HG02642 (cell line): ENCODE data around the gene CD244.
A peak's percentile ranks its signal among the peaks of the same experiment; 100 is the strongest.

ENCODE experiments used
- ATAC-seq: cut with Tn5 transposase; IDR thresholded peaks from one replicate; pipeline ENCODE4 v1.9.1; 2021; ENCODE audit warnings: mild to moderate bottlenecking; ENCODE audit not compliant: unreplicated experiment, poor library complexity

CD244 gene

DNA sequence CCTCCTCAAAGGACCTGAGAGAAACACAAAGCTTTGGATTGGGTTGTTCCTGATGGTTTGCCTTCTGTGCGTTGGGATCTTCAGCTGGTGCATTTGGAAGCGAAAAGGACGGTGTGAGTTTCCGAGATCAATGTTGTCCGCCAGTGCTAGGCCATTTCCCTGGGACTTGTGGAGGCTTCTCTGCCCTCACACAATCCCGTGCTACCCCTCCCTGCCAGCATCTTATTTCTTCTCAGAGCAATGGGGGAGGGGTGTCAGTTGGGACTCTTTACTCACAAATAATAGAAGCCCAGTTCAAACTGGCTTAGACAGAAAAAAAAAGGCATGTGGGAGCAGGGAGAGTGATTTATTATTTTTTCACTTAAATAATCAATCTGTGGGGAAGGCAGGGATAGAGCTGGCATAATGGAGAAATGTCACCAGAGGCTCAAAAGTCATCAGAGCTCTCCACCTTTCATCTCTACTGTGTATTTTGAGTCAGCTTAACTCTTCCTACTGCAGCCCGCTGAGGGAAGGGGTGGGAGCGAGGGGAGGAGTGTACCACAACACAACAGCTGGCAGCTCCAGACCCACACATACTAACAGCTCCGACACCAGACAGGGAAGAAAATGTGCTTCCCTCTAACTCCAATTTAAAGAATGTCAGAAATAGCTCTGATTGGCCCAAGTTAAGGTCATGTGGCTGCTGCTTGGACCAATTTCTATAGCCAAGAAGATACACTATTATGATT is 44.3 kb downstream of the CD244 start:
- no peak for ATAC-seq

DNA sequence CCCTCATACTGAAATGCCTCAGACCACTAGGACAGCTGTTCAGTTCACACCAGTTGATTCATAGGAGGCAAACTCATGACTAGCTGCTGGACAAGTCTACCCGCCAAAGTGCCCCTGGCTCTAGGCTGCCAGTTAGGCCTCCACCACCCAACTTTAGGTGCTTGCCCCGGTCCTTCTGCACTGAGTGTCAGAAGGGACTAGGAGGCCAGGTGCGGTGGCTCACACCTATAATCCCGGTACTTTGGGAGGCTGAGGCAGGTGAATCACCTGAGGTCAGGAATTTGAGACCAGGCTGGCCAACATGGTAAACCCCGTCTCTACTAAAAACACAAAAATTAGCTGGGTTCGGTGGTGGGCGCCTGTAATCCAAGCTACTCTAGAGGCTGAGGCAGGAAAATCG is 47.8 kb downstream of the CD244 start:
- no peak for ATAC-seq

DNA sequence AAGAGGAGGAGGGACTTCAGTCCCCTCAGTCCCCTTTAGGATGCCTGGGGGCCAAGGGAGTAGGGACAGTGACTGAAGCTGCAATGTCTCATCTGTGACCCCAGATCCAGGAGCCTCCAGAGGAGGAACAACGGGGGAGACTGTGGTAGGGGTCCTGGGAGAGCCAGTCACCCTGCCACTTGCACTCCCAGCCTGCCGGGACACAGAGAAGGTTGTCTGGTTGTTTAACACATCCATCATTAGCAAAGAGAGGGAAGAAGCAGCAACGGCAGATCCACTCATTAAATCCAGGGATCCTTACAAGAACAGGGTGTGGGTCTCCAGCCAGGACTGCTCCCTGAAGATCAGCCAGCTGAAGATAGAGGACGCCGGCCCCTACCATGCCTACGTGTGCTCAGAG is 48.4 kb downstream of the CD244 start:
- ATAC-seq: no peak

GRCh38 chr1:160813215-160813614 is 49.5 kb downstream of the CD244 start:
- no peak for ATAC-seq

- no peak for ATAC-seq
Observed at GRCh38 chr1:160811147-160811546, 51.5 kb downstream of the CD244 start.

DNA sequence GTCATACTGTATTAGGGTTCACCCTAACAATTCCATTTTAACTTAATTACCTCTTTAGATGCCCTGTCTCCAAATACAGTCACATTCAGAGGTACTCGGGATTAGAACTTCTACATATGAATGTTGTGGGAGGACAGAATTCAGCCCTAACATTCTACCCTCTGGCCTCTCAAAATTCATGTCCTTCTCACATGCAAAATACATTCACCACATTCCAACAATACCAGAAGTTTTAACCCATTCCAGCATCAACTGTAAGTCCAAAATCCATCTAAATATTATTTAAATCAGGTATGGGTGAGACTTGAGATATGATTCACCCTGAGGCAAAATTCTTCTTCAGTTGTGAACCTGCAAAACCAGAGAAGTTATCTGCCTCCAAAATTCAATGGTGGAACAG is 52.2 kb downstream of the CD244 start:
- no peak for ATAC-seq

DNA sequence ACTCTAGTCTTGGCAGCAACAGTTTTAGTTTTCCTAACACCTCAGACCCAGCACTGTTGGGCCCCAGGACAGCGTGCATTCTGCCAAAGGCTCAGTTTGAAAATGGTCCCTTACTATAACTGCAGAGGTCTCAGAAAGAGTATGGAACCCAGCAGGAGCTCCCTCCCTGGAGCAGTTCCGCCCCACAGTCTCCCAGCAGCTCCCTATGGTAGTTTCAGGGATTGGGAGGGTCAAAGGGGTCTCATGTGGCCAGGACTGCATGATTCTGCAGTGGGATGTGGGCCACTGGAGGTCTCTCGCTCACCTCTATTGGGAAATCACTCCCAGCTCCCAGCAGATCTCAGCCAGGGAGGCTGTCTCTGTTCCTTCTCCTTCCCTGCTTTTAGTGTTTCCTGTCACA is 54.4 kb downstream of the CD244 start:
- ATAC-seq: no peak

DNA sequence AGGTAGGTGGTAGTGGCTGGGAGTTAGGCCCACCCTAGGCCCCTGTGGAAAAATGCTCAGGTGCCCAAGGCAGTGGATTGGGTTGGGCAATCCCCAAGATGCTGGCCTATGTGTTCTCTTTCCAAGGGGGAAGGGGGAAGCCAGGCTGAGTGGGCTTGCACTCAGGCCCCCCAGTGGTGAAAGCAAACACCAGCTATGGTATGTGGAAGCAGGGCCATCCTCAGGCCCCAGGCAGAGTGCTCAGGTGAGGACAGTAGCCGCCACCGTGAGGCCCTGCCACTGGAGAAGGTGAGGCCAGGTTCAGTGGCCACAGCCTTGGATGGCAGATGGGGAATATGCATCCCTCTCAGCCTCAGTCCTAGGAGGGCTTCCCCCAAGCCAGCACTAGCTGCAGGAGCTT is 54.9 kb downstream of the CD244 start:
- ATAC-seq: no peak

DNA sequence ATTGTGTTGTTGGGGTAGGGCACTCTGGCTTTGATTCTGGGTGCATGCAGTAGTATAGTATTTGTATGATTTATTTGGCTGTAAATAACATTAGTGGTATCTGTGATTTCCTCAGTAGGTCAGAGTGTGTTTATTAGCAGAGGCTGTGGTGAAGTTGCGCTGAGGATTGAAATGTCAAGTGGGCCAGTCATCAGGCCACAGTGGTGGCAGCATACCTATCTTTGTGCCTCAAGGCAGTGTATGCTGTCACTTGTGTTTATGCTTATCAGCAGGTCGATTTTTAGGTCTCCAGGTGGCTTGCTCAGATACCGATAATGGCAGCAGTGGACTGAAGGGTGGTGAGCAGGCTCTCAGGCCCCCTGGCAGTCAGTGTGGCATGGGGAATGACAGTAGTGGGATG is 55.4 kb downstream of the CD244 start:
- no peak for ATAC-seq

GRCh38 chr1:160806784-160807183 is 55.9 kb downstream of the CD244 start:
- ATAC-seq: no peak

GRCh38 chr1:160806109-160806665 is 56.5 kb downstream of the CD244 start:
- ATAC-seq: no peak

DNA sequence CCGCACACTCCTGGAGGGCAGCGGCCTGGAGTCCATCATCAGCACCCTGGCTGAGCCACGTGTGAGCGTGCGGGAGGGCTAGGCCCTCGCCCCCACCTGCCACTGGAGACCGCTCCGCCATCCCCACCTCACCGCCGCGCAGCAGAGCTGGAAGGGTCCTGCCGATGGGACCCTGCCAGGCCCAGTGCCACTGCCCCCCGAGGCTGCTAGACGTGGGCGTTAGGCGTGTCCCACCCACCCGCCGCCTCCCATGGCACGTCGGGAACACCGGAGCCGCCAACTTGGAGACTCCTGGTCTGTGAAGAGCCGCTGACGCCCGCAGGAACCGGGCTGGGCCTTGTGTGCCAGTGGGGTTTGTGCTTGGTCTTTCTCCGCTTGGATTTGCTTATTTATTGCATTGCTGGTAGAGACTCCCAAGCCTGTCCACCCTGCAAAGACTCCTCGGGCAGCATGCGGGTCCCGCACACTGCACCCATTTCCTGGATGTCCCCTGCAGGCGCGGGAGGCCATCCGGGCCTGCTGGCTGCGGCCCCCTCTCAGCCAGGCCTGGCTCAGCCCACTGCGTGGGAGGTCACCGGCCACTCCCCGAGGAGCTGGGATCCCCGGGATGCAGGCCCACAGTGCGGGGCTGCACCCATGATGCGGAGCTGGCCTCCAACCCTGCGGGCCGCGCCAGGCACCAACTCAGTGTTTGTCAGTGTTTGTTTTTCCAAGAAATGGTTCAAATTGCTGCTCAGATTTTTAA is 60.7 kb downstream of the CD244 start:
- no peak for ATAC-seq

- ATAC-seq: no peak
Observed at GRCh38 chr1:160800645-160801408, 61.9 kb downstream of the CD244 start.

DNA sequence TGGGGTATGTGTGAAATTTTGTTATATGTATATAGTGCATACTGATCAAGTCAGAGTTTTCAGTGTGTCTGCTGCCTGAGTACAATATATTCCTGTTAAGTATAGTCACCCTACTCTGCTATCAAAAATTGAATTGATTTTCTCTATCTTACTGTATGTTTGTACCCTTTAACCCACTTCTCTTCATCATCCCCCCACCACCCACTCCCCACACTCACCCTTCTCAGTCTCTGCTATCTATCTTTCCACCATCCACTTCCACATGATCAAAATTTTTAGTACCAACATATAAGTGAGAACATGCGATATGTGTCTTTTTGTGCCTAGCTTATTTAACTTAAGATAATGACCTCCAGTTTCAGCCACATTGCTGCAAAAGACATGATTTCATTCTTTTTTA is 62.5 kb downstream of the CD244 start:
- no peak for ATAC-seq

DNA sequence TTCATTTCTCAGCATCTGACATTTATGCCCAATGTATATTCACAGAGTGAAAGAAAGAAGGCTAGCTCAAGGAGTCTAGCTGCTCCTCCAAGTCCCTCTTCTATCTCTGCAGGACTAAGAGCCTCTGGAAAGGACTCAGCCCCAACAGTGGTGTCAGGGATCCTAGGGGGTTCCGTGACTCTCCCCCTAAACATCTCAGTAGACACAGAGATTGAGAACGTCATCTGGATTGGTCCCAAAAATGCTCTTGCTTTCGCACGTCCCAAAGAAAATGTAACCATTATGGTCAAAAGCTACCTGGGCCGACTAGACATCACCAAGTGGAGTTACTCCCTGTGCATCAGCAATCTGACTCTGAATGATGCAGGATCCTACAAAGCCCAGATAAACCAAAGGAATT is 63.0 kb downstream of the CD244 start:
- ATAC-seq: no peak

DNA sequence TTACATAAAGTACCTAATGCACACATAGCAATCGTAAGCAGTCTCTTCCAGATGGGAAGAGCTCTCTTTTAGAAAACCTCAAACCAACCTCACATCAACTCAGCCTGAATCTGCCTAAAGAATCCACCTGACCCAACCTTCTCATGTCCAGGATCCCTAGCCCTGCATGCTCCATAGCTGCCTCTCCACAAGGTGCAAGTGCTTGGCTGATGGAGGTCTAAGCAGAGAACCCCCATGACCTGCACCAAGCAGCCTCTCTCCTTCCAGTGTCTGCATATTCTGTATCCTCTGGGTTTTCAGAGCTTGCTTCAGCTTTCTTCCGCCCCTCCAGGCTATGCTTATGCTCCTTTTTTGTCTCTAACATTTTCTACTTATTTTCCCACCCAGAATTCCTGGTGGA is 64.2 kb downstream of the CD244 start:
- ATAC-seq: no peak

DNA sequence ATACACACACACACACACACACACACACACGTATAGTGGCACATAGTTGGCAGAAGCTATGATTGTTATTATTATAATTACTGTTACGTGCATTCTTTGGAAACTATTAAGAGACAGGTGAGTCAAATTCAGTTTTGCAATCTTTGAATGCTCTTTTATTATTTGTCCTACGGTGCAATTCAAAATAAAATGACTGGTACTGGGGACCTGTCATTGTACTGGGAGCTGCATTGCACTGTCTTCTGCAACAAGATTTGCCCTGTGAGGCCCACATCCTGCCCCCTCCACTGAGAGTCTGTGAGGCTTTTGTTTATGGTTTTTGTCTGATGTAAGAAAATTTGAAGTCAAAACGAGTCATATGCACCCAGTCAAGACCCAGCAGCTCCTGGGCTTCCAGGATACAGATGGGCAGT is 64.8 kb downstream of the CD244 start:
- ATAC-seq: no peak

GRCh38 chr1:160797271-160797709 is 65.4 kb downstream of the CD244 start:
- no peak for ATAC-seq

DNA sequence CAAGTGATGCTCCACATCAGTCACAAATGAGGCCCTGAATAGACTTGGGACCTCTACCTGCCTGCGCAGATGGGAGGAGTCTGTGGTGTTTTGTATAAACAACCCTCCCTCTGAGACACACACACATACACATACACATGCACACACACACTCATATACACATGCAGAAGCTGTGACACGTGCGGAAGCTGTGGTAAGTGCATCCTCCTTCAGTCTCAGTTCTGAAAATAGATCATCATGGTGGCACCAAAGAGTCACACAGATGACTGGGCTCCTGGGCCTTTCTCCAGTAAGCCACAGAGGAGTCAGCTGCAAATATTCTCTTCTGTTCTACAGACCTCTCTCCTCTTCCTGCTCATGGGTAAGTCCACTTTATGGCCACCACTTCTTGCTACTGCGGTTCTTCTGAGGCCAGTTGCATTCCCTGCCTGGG is 66.7 kb downstream of the CD244 start, which contains the start of gene LY9:
Gene LY9 (plus strand): TSS at position 224 of the 433 bp plus-strand sequence. CDS start 14 bp downstream, at position 238.
- peak; percentile 80 for ATAC-seq

DNA sequence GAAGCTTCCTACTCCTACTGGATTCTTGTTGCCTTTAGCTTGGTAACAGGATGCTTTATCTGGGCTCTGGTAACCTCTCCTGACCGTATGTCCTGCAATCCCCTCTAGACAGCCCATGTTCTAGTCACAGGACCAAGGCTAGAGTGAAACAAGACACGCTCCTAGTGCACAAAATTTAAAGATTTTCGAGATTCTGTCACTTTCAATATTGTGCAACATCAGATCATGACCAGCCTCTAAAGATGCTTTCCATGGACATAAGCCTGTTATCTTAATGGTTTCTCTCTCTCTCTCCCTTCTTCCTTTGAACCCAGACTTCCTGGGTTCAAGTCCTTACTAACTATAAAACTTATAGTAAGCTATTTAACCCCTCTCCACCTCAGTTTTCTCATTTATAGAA is 68.3 kb downstream of the CD244 start:
- no peak for ATAC-seq
